ENCODE data around the gene FRY.
"Not testable (repeated sequence)": the region's sequence is repeated elsewhere in the genome, so short reads cannot be mapped to it uniquely, and the experiment has no call there.

The FRY gene

DNA sequence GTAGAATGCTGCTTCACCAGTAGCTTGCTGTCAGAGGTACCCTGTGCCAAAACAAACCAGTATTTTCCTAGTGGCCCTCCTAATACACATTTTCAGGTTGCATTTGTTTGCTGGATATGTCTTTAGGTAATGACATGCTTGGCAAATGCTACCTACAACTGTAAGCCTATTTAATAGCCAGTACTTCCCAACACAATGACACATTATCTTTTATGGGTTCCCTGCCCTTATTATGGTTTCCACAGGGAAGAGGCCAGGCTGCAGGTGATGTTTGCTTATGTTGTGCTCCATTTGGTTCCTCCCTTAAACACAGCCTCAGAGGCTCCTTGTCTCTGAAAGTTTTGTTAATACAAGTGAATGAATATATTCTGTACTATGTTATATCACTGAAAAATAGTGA lies 24.7 kb downstream of the FRY start:
- Mint-ChIP-seq H3K27me3 (ENCODE audit: low read depth, poor library complexity) (no peaks in the 10 kb centered on the region), H3K4me1 (peaks cover 21% of the 10 kb centered on the region), H3K9me3 (no peaks in the 10 kb centered on the region), H3K36me3 (ENCODE audit: low read depth) (no peaks in the 10 kb centered on the region), H3K4me3 (no peak overlapping the region), H3K27ac (no peak overlapping the region)
- TF ChIP-seq, protein P1, sequence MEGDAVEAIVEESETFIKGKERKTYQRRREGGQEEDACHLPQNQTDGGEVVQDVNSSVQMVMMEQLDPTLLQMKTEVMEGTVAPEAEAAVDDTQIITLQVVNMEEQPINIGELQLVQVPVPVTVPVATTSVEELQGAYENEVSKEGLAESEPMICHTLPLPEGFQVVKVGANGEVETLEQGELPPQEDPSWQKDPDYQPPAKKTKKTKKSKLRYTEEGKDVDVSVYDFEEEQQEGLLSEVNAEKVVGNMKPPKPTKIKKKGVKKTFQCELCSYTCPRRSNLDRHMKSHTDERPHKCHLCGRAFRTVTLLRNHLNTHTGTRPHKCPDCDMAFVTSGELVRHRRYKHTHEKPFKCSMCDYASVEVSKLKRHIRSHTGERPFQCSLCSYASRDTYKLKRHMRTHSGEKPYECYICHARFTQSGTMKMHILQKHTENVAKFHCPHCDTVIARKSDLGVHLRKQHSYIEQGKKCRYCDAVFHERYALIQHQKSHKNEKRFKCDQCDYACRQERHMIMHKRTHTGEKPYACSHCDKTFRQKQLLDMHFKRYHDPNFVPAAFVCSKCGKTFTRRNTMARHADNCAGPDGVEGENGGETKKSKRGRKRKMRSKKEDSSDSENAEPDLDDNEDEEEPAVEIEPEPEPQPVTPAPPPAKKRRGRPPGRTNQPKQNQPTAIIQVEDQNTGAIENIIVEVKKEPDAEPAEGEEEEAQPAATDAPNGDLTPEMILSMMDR (IDR thresholded peaks at IDR 0.05): no peak
- DNase-seq: no peak

DNA sequence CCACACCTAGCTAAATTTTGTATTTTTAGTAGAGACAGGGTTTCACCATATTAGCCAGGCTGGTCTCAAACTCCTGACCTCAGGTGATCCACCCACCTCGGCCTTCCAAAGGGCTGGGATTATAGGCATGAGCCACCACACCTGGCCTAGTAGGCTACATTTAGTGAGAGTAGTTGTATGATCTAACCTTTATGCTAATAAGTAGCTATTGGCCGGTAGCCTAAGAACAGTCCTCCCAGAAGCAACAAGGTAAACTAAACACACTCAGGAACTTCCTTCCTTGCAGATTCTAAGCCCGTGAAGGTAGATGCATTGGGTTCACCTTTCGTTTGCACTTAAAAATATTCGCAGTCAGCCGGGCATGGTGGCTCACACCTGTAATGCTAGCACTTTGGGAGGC lies 25.8 kb downstream of the FRY start:
- H3K4me1 Mint-ChIP-seq: peaks cover 21% of the 10 kb centered on the region
- H3K36me3 Mint-ChIP-seq (ENCODE audit: low read depth); H3K27me3 Mint-ChIP-seq (ENCODE audit: low read depth, poor library complexity); H3K27ac Mint-ChIP-seq; DNase-seq; H3K4me3 Mint-ChIP-seq; H3K9me3 Mint-ChIP-seq: not testable (repeated sequence)

DNA sequence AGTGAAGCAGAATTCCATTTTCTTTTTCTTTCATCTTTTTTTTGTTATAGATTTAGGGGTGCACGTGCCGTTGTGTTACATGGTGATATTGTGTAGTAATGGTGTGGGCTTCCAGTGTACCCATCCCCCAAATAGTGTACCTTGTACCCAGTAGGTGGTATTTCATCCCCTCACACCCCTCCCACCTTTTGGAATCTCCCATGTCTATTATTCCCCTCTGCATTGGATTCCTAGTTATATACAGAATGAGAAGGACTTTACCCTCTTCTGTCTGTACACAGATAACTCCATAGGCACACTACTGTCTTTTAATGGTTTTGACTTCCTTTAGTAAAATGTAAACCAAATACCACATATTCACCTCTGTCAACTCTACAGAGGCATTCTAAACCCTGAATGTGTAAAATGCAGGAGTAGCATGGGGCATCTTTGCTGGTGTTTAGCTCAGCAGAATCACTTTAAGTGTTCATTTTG lies 28.0 kb downstream of the FRY start:
- TF ChIP-seq, protein P1 (IDR thresholded peaks at IDR 0.05): no peak
- Mint-ChIP-seq H3K4me1 (peaks cover 32% of the 10 kb centered on the region), H3K4me3 (no peak overlapping the region), H3K27me3 (ENCODE audit: low read depth, poor library complexity) (no peaks in the 10 kb centered on the region), H3K27ac (no peak overlapping the region), H3K9me3 (no peaks in the 10 kb centered on the region), H3K36me3 (ENCODE audit: low read depth) (no peaks in the 10 kb centered on the region)
- no peak for DNase-seq

DNA sequence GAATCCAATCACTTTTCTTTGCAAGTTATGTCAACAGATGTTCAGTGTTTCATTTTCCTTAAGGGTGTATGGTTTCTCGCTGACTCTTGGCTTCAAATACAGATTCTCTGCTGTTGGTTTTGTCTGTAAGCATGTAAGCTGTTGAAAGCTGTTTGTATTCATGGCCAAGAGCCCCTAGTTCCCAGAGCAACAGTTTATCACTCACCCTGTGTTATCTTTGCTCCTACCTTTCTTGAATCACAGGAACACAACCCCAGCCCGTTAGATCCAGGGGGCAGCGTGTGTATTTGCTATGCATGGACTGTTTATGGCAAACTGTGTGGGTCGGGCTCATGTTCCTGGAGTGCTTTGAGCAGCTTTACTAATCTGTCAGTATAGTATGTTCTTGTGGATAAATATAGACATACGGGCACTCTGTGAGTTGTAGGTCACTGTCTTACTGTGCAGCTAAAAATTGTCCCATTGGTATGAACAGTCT lies 28.9 kb downstream of the FRY start:
- TF ChIP-seq, protein P1 (IDR thresholded peaks at IDR 0.05): no peak
- Mint-ChIP-seq H3K27ac (peak overlapping the region; percentile 71), H3K9me3 (no peaks in the 10 kb centered on the region), H3K36me3 (ENCODE audit: low read depth) (no peaks in the 10 kb centered on the region), H3K27me3 (ENCODE audit: low read depth, poor library complexity) (no peaks in the 10 kb centered on the region), H3K4me1 (peaks cover 32% of the 10 kb centered on the region), H3K4me3 (no peak overlapping the region)
- peak; percentile 12 for DNase-seq

DNA sequence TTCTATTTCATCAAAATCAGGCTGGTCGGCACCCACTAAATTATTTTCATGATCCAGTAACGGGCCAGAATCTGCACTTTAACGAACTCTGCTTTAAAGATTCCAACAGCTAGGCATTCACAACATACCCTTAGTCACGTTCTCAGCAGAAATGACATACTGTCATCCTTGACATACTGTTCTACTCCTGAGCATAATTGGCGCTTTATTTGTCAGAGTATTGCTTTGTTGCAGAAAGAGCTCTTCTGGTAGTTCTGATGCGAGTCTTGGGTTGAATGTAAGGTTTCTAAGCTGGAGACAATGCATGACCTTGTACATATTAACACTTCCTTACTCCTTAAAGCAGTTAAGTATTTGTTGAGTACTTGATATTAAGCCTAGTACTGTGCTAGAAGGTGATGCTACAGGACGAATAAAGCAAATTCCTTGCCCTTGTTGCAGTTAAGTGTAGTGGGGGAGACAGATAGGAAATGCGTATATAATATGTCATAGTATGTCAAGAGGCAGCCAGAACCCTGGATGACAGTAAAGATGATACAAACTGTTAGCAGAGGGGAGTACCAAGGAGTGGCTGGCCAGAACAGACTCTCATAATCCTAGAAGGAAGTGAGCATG lies 32.2 kb downstream of the FRY start:
- no peak overlapping the region for H3K4me3 Mint-ChIP-seq
- H3K27ac Mint-ChIP-seq: no peak overlapping the region
- TF ChIP-seq, protein P1 (IDR thresholded peaks at IDR 0.05): no peak

DNA sequence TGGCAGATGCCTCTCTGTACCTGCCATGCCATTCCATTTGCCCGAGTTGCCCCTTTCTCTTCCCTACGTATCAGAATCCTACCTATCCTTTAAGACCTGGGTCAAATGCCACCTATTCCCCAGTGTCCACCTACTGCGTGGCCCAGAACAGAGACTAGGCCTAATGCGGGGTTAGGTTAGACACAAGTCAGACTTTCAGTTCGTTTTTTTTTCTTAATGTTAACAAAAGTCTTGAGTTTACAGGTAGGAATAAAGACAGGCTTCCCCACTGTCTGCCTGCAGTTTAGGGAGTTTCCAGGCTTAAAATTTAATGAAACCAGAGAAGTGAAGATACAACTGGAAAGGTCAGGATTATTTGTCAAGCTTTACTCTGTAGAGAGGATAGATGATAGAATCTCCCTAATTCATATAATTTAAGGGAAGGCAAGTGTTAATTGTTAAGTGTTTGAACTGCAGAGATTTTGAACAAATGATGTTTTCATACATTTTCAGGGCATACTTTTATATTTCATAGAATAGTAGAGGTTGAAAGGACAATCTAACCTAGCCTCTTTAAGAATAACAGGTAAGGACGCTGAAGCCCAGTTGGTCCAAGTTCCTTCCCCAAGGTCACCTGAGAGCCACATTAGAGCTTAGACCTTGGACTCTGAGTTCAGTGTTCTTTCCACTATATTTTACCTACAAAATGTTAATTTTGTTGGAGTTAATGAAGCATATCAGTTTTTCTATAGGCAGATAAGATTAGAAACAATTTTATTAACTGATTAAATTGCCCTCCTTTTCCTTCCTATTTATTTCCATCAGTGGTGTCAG lies 35.8 kb downstream of the FRY start:
- no peak overlapping the region for H3K27ac Mint-ChIP-seq
- TF ChIP-seq, protein P1 (IDR thresholded peaks at IDR 0.05): no peak
- peaks cover 19% of the 10 kb centered on the region for H3K9me3 Mint-ChIP-seq
- H3K27me3 Mint-ChIP-seq (ENCODE audit: low read depth, poor library complexity): peaks cover 3% of the 10 kb centered on the region
- no peaks in the 10 kb centered on the region for H3K36me3 Mint-ChIP-seq (ENCODE audit: low read depth)
- peaks cover 20% of the 10 kb centered on the region for H3K4me1 Mint-ChIP-seq
- no peak for DNase-seq
- no peak overlapping the region for H3K4me3 Mint-ChIP-seq

More for the DNA sequence above, 32.2 kb downstream of the FRY start:
- no peaks in the 10 kb centered on the region for H3K36me3 Mint-ChIP-seq (ENCODE audit: low read depth)
- H3K9me3 Mint-ChIP-seq: no peaks in the 10 kb centered on the region
- no peaks in the 10 kb centered on the region for H3K27me3 Mint-ChIP-seq (ENCODE audit: low read depth, poor library complexity)
- H3K4me1 Mint-ChIP-seq: peaks cover 41% of the 10 kb centered on the region
- no peak for DNase-seq

Measured in nephron progenitor cell (in vitro differentiated cells).